HepG2 (cell line): ENCODE data around the gene URB1. TPM values are rescaled to one million over a fixed set of nuclear protein-coding genes. Genes with fewer than 3 reads are reported as not detected.

Experiments used
- ATAC-seq: fragments of 200-7000 bp; cut with Tn5 transposase; 3 replicates; pipeline ENCODE4 v1.9.1; 2020; ENCODE audit warnings: mild to moderate bottlenecking, moderate library complexity
- BruUV-seq: library from RNA; stranded (reverse); fragments of 400-500 nt; replicated peaks from 2 replicates; lab custom pipeline; 2021; lab: Mats Ljungman, UMichigan
- CTCF ChIA-PET: fragments of 300-600 bp; formaldehyde crosslinking; extraction: SDS; loops from one replicate; lab custom pipeline; 2021; ENCODE audit warnings: low total read pairs, inconsistent platforms, low intra/inter-chr PET ratio; lab: Yijun Ruan, JAX
- POLR2A ChIA-PET: fragments of 350-600 bp; sonication (Branson Sonifier 250); formaldehyde crosslinking; loops from one replicate; lab custom pipeline; 2020; ENCODE audit warnings: antibody characterized with exemption, inconsistent platforms; lab: Yijun Ruan, JAX
- DNase-seq: peaks from one replicate; pipeline ENCODE4 v3.0.0-alpha.2; 2015; ENCODE audit warnings: low spot score
- FAIRE-seq: peaks from 3 replicates; lab custom pipeline; 2011; peaks lifted over from hg19 to GRCh38; lab: Jason Lieb, UNC
- H2AFZ ChIP-seq: one replicate; pipeline ENCODE4 v1.6.1; 2011; ENCODE audit warnings: low read length, inconsistent platforms
- H3K27ac ChIP-seq: fragments of 300-600 bp; 3 replicates; pipeline ENCODE4 v1.8.0; 2011; ENCODE audit warnings: mixed run types, mild to moderate bottlenecking, mixed read lengths, low read length, inconsistent platforms; ENCODE audit not compliant: insufficient read depth; ENCODE audit errors: extremely low read length
- H3K27me3 ChIP-seq, 2 experiments: fragments of 200-600 bp in 1 of 2; 2 replicates in 1 of 2; 3 replicates in 1 of 2; pipeline versions ENCODE4 v1.6.0 to v1.8.0; 2011; ENCODE audit warnings: low read length in 2 of 2, mild to moderate bottlenecking in 2 of 2, moderate library complexity in 2 of 2, inconsistent platforms in 1 of 2; ENCODE audit not compliant: insufficient read depth in 2 of 2, control insufficient read depth in 1 of 2
- H3K36me3 ChIP-seq, 2 experiments: fragments of 200-600 bp in 1 of 2; replicated peaks in 1 of 2; 2 replicates in 1 of 2; 3 replicates in 1 of 2; pipeline versions ENCODE4 v1.5.1 to v1.8.0; 2011; ENCODE audit warnings: low read length in 2 of 2, inconsistent platforms in 1 of 2; ENCODE audit not compliant: insufficient read depth in 2 of 2, control insufficient read depth in 1 of 2
- H3K4me1 ChIP-seq: 2 replicates; pipeline ENCODE4 v1.5.1; 2012; ENCODE audit warnings: low read length, inconsistent platforms; ENCODE audit not compliant: insufficient read depth
- H3K4me2 ChIP-seq: 2 replicates; pipeline ENCODE4 v1.6.0; 2011; ENCODE audit warnings: low read depth, low read length, inconsistent platforms
- H3K4me3 ChIP-seq, 3 experiments: fragments of 200-600 bp in 1 of 3; sonication (generic), shearing (Covaris generic) in 1 of 3; replicated peaks in 1 of 3; 2 replicates each; pipeline ENCODE4 v1.5.1; 2011 to 2016; ENCODE audit warnings: low read length in 3 of 3, inconsistent platforms in 2 of 3, low read depth in 2 of 3, mild to moderate bottlenecking in 2 of 3, control low read depth in 1 of 3, mixed read lengths in 1 of 3; ENCODE audit not compliant: insufficient read depth in 1 of 3
- H3K79me2 ChIP-seq: one replicate; pipeline ENCODE4 v1.6.1; 2011; ENCODE audit warnings: low read length, inconsistent platforms; ENCODE audit not compliant: insufficient read depth
- H3K9ac ChIP-seq: 2 replicates; pipeline ENCODE4 v1.6.0; 2011; ENCODE audit warnings: mild to moderate bottlenecking, low read depth, low read length, inconsistent platforms; ENCODE audit not compliant: insufficient read depth
- H3K9me3 ChIP-seq: 2 replicates; pipeline ENCODE4 v1.5.1; 2012; ENCODE audit warnings: mild to moderate bottlenecking, low read length
- H4K20me1 ChIP-seq: 2 replicates; pipeline ENCODE4 v1.6.0; 2011; ENCODE audit warnings: inconsistent platforms, mild to moderate bottlenecking, low read length, moderate library complexity; ENCODE audit not compliant: insufficient read depth
- GZF1 ChIP-seq: sonication (generic); formaldehyde crosslinking; IDR thresholded peaks from 2 replicates; pipeline ENCODE4 v1.5.1; 2020; ENCODE audit warnings: mild to moderate bottlenecking, missing genetic modification reagents
- KDM6A ChIP-seq: IDR thresholded peaks from 2 replicates; pipeline ENCODE4 v1.6.1; 2016; ENCODE audit warnings: low read depth
- KLF15 ChIP-seq: sonication (generic); formaldehyde crosslinking; IDR thresholded peaks from 2 replicates; pipeline ENCODE4 v1.8.1; 2023; ENCODE audit warnings: borderline replicate concordance, mild to moderate bottlenecking, inconsistent platforms, missing genetic modification reagents, mixed read lengths
- KLF16 ChIP-seq, 2 experiments: sonication (generic) in 1 of 2; formaldehyde crosslinking in 1 of 2; IDR thresholded peaks; 2 replicates each; pipeline versions ENCODE4 v1.6.1 to v1.8.0; 2016 to 2023; ENCODE audit warnings: missing genetic modification reagents in 2 of 2, missing compliant biosample characterization in 1 of 2
- PRDM10 ChIP-seq: sonication (generic); formaldehyde crosslinking; IDR thresholded peaks from 2 replicates; pipeline ENCODE4 v1.4.0; 2020; ENCODE audit warnings: low read depth, missing genetic modification reagents
- RBM22 ChIP-seq: fragments of 200-400 bp; formaldehyde crosslinking; optimal IDR thresholded peaks from 2 replicates; pipeline ENCODE3; 2017; ENCODE audit warnings: mild to moderate bottlenecking, low read length, moderate library complexity
- ZMYM3 ChIP-seq: sonication (generic); formaldehyde crosslinking; IDR thresholded peaks from 2 replicates; pipeline ENCODE4 v1.5.1; 2020; ENCODE audit warnings: mild to moderate bottlenecking, missing genetic modification reagents
- ZNF589 ChIP-seq: sonication (generic); formaldehyde crosslinking; conservative IDR thresholded peaks from 2 replicates; pipeline ENCODE4 v1.8.0; 2022; ENCODE audit warnings: mild to moderate bottlenecking, moderate library complexity, missing genetic modification reagents
- ZNF709 ChIP-seq: sonication (generic); formaldehyde crosslinking; IDR thresholded peaks from 2 replicates; pipeline ENCODE4 v1.5.0; 2020; ENCODE audit warnings: mild to moderate bottlenecking, missing genetic modification reagents
- ZSCAN30 ChIP-seq: sonication (generic); formaldehyde crosslinking; IDR thresholded peaks from 2 replicates; pipeline ENCODE4 v1.5.0; 2020; ENCODE audit warnings: mild to moderate bottlenecking, missing genetic modification reagents
- WGBS: methylation state at CpG from one replicate; pipeline ENCODE4 v1.1.6; 2017; ENCODE audit warnings: low lambda C conversion rate; 5-methylcytosine and 5-hydroxymethylcytosine counted together
- in situ Hi-C: cut with HindIII; loops from 2 replicates; pipeline ENCODE4 v1.10.0; 2017; ENCODE audit warnings: low pct_unique_long_range_greater_than_20kb; ENCODE audit not compliant: extremely low pct_ligation_motif_present
- intact Hi-C: fragments of 100-400 bp; cut with micrococcal nuclease; formaldehyde crosslinking; loops from one replicate; pipeline ENCODE4 v1.10.0; 2022; ENCODE audit not compliant: unreplicated experiment
- polyA plus RNA-seq, 8 experiments: library from polyadenylated mRNA; depleted of rRNA in 3 of 8; stranded (reverse) in 7 of 8; unstranded in 1 of 8; fragments of >200 nt; fragmentation: Illumina TruSeq in 4 of 8; extraction: Trizol in 4 of 8; gene quantifications; 2 replicates each; pipeline versions ENCODE4 v1.2.1 to v1.2.3, GENCODE V29; 2011 to 2016; ENCODE audit warnings: low read depth in 4 of 8, missing spikeins in 1 of 8, mixed read lengths in 1 of 8; ENCODE audit not compliant: insufficient read depth in 1 of 8
- total RNA-seq, 5 experiments: library from RNA; depleted of rRNA; stranded (reverse); fragments of >200 nt; fragmentation: Illumina TruSeq; extraction: Trizol; gene quantifications; 2 replicates each; pipeline ENCODE4 v1.2.3, GENCODE V29; 2016; ENCODE audit warnings: low read depth in 1 of 5
- TF ChIP-seq, protein P1 (sequence below): sonication (generic); formaldehyde crosslinking; IDR thresholded peaks from 2 replicates; pipeline ENCODE4 v1.4.0; 2020; ENCODE audit warnings: missing genetic modification reagents
- TF ChIP-seq, protein P2 (sequence below), 2 experiments: IDR thresholded peaks; 2 replicates each; pipeline ENCODE4 v1.6.1; 2011 to 2012; ENCODE audit warnings: low read length in 2 of 2, borderline replicate concordance in 1 of 2, low read depth in 1 of 2, mild to moderate bottlenecking in 1 of 2, moderate library complexity in 1 of 2

Gene URB1
- total and polyA plus RNA-seq, 2 of the 13 experiments (the other 11 are each of a cell fraction or from before 2014, with no cell fraction given) = 4.5 to 16.7 TPM

GRCh38 chr21:32320726-32321125 lies 72.1 kb downstream of the URB1 start:
- POLR2A ChIA-PET = no interaction called here

DNA sequence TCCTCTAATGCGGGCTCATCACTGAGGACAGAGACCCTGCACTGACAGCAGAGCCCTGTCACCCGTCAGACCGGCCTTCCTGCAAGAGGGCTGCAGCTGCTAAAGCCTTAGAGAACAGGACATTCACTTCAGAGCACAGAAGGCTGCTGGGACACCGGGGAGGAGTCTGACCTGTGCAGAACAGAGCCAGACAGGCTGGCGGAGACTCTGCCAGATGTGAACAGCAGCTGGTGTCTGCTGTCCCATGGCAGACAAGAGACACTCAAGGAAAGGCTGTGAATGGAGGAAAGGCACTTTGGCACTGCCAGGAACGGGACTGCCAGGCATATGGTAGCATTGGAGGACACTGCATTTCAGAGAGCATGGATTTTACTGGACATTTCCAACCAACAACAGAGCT lies 72.8 kb downstream of the URB1 start:
- DNase-seq = no peak
- 99% methylated on average over 6 of the region's 6 CpGs for WGBS
- TF ChIP-seq KLF15 (CRISPR knock-in tag) = no peak
- no peak for TF ChIP-seq PRDM10 (CRISPR knock-in tag)
- TF ChIP-seq ZMYM3 (CRISPR knock-in tag) = no peak
- TF ChIP-seq KDM6A = no peak
- no peak for TF ChIP-seq ZNF709 (CRISPR knock-in tag)
- no peak for TF ChIP-seq KLF16 (CRISPR knock-in tag; IDR thresholded peaks at IDR 0.05)
- TF ChIP-seq, protein P1, sequence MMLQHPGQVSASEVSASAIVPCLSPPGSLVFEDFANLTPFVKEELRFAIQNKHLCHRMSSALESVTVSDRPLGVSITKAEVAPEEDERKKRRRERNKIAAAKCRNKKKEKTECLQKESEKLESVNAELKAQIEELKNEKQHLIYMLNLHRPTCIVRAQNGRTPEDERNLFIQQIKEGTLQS (CRISPR knock-in tag) = no peak
- TF ChIP-seq GZF1 = no peak
- TF ChIP-seq ZNF589 = no peak
- TF ChIP-seq, protein P2, sequence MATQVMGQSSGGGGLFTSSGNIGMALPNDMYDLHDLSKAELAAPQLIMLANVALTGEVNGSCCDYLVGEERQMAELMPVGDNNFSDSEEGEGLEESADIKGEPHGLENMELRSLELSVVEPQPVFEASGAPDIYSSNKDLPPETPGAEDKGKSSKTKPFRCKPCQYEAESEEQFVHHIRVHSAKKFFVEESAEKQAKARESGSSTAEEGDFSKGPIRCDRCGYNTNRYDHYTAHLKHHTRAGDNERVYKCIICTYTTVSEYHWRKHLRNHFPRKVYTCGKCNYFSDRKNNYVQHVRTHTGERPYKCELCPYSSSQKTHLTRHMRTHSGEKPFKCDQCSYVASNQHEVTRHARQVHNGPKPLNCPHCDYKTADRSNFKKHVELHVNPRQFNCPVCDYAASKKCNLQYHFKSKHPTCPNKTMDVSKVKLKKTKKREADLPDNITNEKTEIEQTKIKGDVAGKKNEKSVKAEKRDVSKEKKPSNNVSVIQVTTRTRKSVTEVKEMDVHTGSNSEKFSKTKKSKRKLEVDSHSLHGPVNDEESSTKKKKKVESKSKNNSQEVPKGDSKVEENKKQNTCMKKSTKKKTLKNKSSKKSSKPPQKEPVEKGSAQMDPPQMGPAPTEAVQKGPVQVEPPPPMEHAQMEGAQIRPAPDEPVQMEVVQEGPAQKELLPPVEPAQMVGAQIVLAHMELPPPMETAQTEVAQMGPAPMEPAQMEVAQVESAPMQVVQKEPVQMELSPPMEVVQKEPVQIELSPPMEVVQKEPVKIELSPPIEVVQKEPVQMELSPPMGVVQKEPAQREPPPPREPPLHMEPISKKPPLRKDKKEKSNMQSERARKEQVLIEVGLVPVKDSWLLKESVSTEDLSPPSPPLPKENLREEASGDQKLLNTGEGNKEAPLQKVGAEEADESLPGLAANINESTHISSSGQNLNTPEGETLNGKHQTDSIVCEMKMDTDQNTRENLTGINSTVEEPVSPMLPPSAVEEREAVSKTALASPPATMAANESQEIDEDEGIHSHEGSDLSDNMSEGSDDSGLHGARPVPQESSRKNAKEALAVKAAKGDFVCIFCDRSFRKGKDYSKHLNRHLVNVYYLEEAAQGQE (IDR thresholded peaks at IDR 0.05; ENCODE audit: borderline replicate concordance in 1 of 2, low read depth in 1 of 2, low read length in 2 of 2) = no peak

More at GRCh38 chr21:32320726-32321125, 72.1 kb downstream of the URB1 start:
- no peak overlapping the region for H3K9ac ChIP-seq
- FAIRE-seq (no peak), DNase-seq (no peak), ATAC-seq (no peak)
- H3K9me3 ChIP-seq = no peaks in the 10 kb centered on the region
- H3K4me1 ChIP-seq = peaks cover 9% of the 10 kb centered on the region
- H3K27ac ChIP-seq = no peak overlapping the region
- no peaks in the 10 kb centered on the region for H4K20me1 ChIP-seq
- WGBS = 97% methylated on average over 7 of the region's 13 CpGs
- peaks cover 46 to 99% of the 10 kb centered on the region in 2 experiments for H3K36me3 ChIP-seq
- BruUV-seq = no TSS peak
- TF ChIP-seq RBM22 (peak; percentile 40), ZSCAN30 (CRISPR knock-in tag) (no peak)
- TF ChIP-seq, all 625 proteins: peak for 1
- Histone ChIP-seq H3K4me3 (no peak overlapping the region), H3K27me3 (no peaks in the 10 kb centered on the region), H3K79me2 (no peaks in the 10 kb centered on the region), H2AFZ (no peak overlapping the region), H3K4me2 (no peak overlapping the region)
- CTCF ChIA-PET = no interaction called here
- in situ Hi-C loops (no loop called here), intact Hi-C loops (no loop called here)

More for the DNA sequence above, 72.8 kb downstream of the URB1 start:
- BruUV-seq = no TSS peak
- in situ Hi-C loops = no loop called here
- ChIA-PET CTCF (no interaction called here), POLR2A (no interaction called here)
- no peaks in the 10 kb centered on the region for H3K27me3 ChIP-seq
- no peak overlapping the region for H2AFZ ChIP-seq
- no peaks in the 10 kb centered on the region for H4K20me1 ChIP-seq
- no peak overlapping the region for H3K27ac ChIP-seq
- H3K9ac ChIP-seq = no peak overlapping the region
- H3K79me2 ChIP-seq = no peaks in the 10 kb centered on the region
- FAIRE-seq = no peak
- H3K4me3 ChIP-seq = no peak overlapping the region
- H3K36me3 ChIP-seq = peaks cover 45 to 95% of the 10 kb centered on the region in 2 experiments
- H3K4me1 ChIP-seq = peaks cover 14% of the 10 kb centered on the region
- ATAC-seq = no peak
- H3K9me3 ChIP-seq = no peaks in the 10 kb centered on the region
- intact Hi-C loops = no loop called here
- no peak overlapping the region for H3K4me2 ChIP-seq
